ENCODE results near the gene TWIST2.

TWIST2 gene

DNA sequence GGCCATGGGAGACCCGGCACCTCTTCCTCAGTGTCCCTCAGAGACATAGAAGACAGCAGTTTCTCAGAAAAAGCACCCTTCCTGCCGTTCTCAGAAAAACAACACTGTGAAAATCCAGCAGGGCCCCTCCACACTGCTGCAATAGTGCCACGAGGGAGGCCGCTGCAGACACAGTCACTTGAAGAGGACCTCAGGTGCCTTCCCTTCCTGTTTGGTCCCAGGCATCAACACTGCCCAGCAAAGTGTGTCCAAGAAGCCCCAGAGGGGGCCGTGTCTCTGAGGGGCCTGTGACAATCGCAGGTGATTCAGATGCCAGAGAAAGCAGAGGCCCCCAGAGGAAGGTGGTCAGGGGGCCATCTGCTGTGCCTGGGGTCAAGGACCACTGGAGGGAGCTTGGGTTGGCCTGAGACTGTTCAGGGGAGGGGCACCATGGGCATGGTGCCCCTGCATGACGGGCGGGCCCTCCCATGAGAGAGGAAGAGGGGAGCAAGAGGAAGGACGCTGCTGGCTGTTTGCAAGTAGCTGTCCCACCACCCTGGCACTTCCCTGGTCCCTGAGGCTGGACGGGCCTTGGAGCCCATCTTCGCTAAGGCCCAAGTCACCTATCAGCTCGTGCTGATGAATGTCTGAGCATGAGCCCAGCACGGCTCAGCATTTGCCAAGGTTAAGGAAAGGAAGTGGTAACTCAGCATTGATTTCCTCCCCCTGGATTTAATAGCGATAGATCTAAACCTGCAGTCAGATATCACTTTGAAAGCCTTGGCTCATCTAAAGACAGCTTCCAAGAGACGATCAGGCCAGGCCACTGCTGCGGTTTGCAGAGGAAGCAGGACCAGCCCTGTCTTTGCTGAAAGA is 9.1 kb downstream of the TWIST2 start:
- DNase-seq (ENCODE audit: low read depth), result no peak

DNA sequence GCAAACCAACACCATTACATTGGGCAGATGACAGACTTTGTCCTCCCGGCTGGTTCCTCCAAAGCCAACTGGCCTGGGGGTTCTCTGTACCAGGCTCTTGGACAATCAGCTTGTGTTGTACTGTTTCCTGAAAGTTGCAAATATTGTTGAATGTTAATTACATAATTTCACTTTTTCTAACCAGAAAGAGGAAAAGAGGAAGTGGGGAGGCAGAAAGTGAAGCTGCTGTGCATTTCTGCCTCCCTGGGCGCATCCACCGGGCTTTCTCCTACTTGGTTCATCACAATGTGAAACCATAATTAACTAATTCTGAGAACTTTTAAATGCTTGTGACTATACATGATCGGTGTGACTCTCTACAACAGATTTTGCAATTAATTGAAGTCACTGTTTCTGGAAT is 10.1 kb downstream of the TWIST2 start:
- DNase-seq (ENCODE audit: low read depth), result no peak

DNA sequence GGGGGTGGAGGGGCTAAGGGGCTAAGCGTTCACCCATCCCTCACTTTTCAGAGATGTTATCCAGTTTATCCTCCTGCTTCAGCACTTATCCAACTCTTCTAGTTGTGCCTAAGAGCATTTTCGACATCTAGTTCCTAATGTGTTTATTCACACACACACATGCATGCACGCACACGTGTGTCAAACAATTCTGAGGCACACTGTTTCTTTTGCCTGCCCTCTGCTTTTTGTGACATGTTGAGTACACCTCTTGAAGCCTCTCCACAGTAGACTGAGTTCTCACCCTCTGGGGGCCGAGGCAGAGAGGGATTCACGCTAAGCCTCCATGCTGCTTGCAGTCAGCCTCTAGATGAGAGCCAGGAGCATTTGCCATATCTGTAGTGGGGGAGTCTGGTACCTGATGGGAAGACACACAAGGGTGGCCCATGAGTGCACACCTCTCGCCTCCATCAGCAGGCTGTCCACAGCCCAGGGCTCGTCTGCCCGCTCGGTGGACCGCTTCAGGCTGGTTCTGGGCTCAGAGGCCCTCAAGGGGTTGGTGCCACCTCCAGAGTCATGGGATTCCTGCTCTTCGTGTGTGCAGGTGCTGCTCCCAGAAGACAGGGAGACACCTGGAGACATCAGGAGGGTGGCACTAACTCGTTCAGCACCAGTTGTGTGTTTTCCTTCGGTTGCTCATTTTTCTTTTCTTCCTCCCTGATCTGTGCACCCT is 11.9 kb downstream of the TWIST2 start:
- DNase-seq (ENCODE audit: low read depth), result no peak

DNA sequence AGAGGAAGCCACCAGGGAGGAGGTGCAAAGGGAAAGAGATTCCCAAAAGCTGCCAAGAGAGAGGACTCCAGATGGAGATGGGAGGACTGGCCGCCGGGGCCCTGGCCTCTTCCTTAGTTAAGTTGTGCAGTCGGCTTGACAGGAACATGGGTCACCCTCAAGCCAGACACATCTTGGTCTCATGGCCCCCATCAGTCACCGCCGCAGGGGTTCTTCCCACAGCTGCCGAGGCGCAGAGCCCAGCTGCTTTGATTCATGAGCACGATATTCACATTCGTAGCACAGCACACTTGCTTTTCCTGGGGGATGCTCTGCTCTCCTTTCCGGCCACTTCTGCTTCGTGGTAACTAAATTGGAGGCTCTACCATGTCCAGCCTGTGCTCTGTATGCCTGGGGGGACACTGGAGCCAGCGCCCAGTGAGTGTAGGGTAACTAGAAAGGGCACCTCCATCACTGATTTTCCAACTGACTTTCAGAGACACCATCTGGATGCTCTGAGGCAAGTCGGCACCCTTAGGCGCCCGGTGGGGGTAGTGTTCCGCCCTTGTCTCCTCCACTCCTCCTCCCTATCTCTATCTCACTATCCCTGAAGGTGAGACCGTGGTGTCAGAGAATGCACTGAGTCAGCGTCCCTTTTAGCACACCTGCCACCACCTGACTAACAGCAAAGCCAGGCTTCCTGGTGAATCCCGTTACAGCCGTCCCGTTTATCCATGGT is 13.3 kb downstream of the TWIST2 start:
- DNase-seq (ENCODE audit: low read depth), result no peak

DNA sequence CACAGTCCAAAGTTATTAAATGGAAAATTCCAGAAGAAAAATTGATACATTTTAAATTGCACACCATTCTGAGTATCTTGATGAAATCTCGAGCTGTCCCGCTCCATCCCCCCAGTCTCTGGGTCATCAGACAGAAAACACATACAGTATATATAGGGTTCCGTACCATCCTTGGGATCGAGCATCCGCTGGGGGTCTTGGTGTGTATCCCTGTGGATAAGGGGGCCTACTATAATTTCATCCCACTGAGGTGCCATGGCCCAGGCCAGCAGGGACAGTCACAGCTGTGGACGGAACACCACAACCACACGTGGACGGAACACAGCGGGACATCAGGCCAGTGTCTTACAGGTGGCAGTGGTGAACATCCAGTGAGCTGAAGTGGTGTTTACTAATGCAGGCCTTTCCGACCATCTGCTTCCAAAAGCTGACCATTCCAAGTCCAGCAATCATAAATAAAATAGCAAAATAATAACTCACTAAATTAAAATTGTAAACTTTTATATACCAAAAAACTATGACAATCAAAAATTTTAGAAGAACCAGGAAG is 14.0 kb downstream of the TWIST2 start:
- no peak for DNase-seq (ENCODE audit: low read depth)

DNA sequence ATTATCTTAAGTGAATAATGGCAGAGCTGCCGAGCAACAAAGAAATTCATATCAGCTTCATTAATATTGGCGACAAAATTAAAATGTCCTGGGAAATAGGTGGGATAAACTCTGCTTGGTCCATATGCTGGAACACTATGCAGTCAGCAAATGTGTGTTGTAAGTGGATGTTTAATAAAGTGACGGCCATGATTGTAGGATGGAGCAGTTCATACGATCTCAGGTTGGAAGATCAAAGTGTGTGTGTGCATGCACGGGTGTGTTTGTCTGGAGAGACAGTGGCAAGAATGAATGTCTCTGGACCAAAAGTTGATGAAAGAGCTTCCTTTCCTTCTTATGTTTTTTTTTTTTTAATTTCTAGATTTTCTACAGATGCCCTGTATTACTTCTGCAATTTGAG is 14.8 kb downstream of the TWIST2 start:
- DNase-seq (ENCODE audit: low read depth), result no peak

DNA sequence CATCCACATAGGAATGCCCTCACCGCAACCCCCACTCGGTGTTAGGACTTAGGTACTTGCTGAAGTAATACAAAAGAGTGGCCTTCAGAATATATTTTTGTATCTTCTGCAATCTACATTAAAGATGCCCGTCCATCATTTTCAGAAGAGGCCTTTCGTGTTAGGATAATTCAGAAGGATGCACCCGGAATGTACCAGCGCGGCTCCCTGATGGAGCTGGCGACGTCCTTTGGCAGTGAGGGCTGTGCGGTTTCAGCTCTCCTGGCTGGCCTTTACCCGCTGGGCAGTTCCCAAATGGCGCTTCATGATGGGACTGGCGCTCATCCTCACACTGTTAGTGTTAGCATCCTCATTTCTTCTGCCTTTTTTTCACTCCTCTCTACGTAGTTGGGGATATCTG is 15.3 kb downstream of the TWIST2 start:
- no peak for DNase-seq (ENCODE audit: low read depth)

DNA sequence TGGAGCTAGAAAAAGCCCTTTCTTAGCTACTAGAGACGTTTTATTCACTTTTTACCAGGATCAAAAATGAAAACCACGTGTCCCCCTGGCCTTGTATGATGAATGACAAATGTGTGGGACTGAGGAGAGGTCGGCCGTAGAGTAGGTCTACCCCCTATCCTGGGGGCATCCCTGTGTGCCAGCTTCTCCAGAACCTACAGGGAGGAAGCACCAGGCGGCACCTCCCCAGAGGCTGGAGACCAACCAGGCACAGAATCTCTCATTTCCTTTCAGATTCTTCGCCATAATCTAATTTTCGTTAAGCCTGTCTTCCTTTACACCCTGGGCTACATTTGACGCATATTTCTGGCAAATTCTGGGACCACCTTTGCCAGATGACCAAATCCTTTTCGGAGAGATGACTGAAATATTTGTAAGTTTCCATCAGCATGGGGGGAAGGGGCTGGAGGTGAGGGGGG is 15.9 kb downstream of the TWIST2 start:
- DNase-seq (ENCODE audit: low read depth), result no peak

DNA sequence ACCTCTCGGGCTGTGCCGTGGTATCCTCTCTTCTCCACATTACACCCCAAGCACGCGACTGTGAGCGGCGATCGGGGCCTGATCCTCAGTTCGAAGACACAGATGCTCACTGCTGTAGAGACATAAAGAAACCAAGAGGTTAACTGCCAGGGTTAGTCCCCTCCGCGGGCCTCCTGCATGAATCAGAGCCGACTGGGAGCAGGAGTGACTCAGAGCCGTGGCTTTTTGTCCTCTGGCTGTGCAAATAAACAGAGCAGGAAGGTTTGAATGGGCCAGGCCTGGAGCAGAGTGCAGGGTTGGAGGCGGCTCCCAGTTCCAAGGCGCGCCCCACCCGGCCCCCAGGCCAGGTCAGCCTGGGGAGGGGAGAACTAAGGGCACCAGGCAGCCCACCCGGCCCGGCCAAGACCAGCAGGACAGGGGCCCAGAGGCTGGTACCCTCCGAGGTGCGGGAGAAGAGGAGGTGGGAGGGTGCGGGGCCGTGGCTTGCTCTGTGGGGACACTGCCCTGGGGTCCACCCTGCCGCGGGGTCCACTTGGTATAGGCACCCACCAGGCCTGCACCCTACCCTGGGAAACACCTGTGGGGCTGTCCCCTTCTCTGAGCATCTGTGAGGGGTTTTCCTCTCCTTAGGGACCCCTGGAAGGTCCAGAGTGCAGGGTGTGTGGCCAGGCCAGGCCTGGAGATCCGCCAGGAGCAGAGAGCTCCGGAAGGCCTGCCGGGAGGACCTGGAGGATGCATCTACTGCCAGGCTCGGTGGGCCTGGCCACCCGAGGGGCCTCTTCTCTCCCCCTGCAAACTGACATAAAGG is 16.5 kb downstream of the TWIST2 start:
- DNase-seq (ENCODE audit: low read depth), result no peak

DNA sequence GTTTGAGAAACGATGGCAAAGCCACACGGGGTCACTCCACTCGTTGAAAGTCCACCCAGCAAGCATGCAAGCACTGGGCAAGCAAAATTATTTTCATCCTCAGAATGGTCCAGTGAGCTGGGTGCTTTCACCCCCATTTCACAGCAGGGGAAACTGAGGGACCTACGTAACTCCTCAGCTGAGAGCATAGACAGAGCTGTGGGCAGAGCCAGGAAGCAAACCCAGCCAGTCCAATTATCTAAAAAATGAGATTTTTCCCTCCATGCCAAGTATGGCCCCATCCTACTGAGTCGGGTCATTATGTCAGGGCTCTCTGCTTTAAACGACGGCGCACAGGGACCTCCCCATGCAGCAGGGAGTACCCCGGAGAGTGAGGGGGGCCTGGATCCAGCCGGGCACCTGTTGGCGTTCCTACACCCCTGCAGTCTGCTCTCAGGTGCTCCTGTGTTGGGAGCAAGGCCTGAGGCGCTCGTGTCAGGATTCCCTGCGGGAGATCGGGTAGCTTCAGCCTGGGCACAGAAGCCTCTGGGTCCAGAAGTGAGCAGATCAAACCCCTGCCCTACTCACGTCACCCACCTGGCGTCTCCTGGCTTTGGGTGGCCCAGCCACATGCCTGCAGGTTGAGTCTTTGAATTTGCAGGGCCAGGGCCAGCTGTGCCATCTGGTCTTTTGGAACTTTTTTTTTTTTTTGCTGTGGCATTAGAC is 17.3 kb downstream of the TWIST2 start:
- no peak for DNase-seq (ENCODE audit: low read depth)

DNA sequence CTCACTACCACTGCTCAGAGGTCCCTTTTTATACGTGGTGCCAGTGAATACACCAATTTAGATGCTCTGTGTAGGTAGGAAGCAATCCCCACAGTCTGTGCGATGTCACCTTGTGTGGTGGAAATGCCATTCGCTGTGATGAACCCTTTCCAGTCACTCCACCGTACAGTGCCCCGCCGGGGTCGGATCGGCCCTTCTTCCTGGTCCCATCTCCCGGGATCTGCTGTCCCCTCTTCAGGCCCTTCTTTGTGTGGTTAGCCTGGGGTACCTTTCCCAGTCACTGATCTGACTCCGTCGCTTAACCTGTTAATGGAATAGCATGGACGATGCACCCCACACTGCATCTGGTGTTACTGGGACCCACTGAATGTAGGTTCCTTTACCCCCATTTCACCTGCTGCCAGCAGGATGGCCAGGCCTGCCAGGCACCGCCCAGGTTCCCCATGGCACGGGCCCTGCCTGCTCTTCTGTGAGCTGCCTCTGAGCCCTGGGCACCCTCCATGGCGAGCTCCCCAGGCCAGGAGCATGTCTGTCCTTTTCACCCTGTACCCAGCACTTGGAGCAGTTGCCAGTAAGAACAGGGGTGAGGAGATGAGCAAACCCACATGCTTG is 18.0 kb downstream of the TWIST2 start:
- DNase-seq (ENCODE audit: low read depth), result no peak

DNA sequence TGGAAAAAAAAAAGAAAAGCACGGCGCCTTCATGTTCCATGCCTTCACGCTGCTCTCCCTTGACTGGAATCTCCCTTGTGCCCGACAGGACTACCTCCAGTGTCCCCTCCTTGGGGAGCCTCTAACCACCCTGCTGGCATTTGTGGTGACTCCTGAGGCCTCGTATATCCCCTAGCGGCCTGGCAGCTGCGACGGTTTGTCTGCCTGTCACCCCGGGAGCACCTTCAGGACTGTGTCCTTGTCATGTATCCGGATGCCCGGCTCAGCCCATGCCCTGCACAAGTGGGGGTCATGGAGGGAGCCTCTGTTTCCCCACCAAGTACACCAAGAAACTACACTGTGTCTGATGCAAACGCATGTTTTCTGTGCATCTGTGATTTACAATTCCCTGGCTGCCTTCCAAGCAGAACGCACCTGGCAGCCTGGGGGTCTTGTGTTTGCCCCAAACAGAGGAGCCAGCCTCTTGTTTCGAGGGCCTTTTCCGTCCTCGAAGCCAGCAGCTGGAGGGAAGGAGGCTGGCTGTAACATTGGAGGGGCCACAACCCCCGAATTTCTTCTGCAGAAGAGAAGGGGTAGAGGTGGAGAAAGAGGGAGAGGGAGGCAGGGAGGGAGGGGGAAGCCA is 18.9 kb downstream of the TWIST2 start:
- DNase-seq (ENCODE audit: low read depth), result no peak

DNA sequence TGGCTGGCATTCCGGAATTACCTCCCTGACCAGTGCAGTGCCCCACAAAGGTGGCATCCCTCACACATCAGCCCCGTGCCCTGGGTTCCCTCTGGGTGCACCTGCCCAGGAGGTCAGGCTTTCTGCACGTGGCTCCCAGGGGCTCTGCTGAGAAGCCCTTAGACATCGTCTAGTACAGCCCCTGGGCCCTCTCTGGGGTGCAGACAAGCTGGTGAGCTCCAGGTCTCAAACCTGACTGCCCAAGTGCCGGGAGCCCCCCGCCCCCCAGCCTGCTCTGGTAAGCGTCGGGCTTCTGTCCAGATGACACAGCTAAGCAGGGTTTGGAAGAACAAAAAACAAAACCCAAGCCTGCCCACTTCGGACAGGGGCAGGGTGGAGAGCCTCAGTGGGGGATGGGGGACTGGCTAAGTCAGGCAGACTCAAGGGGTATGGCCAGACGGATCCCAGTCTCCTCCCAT is 20.2 kb downstream of the TWIST2 start:
- no peak for DNase-seq (ENCODE audit: low read depth)

DNA sequence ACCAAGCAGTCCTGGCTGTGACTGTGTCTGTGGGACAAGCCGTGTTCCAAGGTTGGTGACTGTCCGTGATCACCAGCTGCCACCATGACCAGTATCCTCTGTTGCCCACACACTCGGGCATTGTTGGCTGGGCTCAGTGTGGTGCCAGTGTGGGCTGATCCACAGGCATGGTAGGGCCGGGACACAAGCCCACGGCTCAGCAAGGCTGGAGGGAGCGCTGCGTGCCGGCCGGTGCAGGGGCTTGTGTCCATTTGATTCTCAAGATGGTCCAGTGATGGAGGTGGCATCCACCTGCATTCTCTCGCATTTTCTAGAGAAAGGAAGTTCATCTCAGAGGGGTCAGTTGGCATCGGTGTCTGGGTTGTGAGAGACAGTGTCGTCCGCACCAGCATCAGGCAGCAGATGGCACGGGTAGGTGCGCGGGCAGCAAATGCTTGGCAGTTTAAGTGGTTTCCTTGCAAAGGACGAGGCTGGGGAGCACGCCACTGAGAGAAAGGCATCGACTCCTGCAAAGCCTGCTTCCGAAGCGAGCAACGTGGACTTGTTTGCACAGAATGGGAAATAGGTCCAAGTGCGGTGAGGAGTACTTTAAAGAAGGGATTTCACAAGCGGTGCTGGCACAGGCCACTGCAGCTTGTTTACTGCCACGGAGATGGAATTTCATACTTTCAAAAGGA is 20.9 kb downstream of the TWIST2 start:
- DNase-seq (ENCODE audit: low read depth), result no peak

DNA sequence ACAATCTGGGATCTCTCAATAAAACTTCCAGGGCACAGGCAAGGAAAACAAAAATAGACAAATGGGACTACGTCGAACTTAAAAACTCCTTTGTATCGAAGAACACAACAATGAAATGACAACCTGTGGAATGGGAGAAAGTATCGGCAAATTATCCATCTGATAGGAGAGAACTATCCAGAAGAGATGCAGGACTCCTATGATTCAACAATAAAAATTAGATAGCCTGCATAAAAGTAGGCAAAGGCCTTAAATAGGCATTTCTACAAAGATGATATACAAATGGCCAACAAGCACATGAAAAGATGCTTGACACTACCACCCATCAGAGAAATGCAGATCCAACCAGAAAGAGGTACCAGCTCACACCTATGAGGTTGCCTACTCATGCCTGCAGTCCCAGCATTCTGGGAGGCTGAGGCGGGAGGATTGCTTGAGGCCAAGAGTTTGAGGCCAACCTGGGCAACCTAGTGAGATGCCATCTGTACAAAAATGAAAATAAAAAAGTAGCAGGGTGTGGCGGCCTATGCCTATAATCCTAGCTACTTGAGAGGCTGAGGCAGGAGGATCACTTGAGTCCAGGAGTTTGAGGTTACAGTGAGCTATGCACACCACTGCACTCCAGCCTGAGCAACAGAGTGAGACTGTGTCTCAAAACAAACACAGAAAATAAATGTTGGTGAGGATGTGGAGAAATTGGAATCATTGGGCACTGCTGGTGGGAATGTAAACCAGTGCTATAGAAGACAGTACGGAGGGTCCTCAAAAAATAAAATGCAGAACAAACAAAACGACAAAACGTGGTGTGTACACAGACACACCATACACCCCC is 21.6 kb downstream of the TWIST2 start:
- no peak for DNase-seq (ENCODE audit: low read depth)

DNA sequence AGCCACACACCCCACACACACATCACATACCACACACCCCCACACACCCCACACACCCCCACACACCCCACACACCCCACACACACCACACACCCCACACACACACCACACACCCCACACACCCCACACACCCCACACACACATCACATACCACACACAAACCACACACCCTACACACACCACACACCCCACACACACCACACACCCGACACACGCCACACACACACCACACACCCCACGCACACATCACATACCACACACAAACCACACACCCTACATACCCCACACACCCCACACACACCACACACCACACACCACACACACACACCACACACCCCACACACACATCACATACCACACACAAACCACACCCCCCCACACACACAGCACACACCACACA is 22.4 kb downstream of the TWIST2 start:
- no peak for DNase-seq (ENCODE audit: low read depth)

DNA sequence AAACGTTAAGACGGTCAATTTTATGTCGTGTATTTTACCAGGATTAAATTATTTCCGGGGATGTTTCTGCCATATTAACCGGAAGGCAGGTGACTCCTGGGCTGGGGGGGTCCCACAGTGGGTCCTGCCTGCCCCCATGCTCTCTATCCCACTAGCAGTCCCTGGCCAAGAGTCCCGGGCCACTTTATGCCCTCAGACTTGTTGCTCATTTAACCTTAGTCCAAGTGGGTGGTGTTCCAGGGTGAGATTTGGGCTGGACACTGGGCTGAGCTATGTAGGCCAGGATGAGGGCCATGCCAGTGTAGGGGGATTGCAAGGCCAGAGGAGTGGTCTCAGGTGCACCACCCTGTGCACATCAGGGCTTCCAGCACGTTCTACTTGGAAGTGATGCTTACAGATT is 24.1 kb downstream of the TWIST2 start:
- DNase-seq (ENCODE audit: low read depth), result no peak

DNA sequence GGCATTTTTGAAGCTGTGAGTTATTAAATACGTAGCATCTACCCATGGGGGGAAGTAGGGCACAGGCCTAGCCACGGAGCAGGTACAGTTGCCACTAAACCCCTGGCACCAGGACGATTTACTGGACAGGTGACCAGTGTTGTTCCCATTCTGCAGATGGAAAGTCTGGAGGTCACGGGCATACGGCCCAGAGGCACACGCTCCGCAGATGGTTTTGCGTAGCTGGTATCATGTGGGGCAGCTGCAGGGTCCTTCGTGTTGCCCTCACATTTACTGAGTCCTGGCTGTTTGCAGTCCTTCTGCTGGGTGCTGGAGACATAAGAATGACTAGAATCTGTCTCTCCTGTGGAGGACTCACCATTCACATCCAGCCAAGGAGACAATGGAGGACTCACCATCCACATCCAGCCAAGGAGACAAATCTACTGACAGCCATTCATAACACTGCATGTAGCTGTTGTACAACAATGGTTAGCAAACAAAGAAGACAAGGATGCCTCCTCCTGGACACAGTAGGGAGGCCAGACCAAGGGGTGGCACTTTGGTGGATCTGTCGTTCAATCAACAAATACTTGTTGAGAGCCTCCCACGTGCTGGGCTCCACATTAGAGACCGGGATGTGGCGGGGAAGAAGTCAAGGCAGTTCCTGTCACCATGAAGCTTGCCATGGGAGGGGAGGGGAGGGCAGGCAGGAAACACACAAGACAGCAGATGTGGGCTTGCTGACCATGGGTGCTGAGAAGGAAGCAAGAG is 24.9 kb downstream of the TWIST2 start:
- no peak for DNase-seq (ENCODE audit: low read depth)
